SK-N-SH (cell line): ENCODE measurements around the gene RASL12. TPM values are rescaled to one million over a fixed set of nuclear protein-coding genes. Genes with fewer than 3 reads are reported as not detected.

Source experiments
- CTCF ChIA-PET: fragments of 300-600, 350-600 bp; formaldehyde crosslinking; extraction: SDS; loops from one replicate; lab custom pipeline; 2021; lab: Yijun Ruan, JAX
- POLR2A ChIA-PET: fragments of 350-600 bp; sonication (Branson Sonifier 250); formaldehyde crosslinking; extraction: SDS; loops from one replicate; lab custom pipeline; 2020; ENCODE audit warnings: antibody characterized with exemption, inconsistent platforms; lab: Yijun Ruan, JAX
- DNase-seq: peaks from one replicate; pipeline ENCODE4 v3.0.0; 2012
- H2AFZ ChIP-seq: fragments of 200-600 bp; sonication (generic); 2 replicates; pipeline ENCODE4 v1.8.1; 2016; ENCODE audit warnings: antibody characterized with exemption, mild to moderate bottlenecking, low read depth
- H3F3A ChIP-seq: fragments of 200-600 bp; sonication (generic); replicated peaks from 2 replicates; pipeline ENCODE3; 2016; ENCODE audit warnings: antibody characterized with exemption, mild to moderate bottlenecking; ENCODE audit not compliant: insufficient read depth
- H3K27ac ChIP-seq, 2 experiments: fragments of 200-500 bp in 1 of 2; fragments of 200-600 bp in 1 of 2; sonication (Bioruptor generic) in 1 of 2; sonication (generic), shearing (Covaris generic) in 1 of 2; 2 replicates each; pipeline versions ENCODE4 v1.5.1 to v1.6.1; 2014 to 2016; ENCODE audit warnings: low read depth in 2 of 2, inconsistent platforms in 1 of 2, low read length in 1 of 2, mild to moderate bottlenecking in 1 of 2, mixed read lengths in 1 of 2
- H3K27me3 ChIP-seq: fragments of 200-600 bp; sonication (generic), shearing (Covaris generic); 2 replicates; pipeline ENCODE4 v1.6.1; 2016; ENCODE audit warnings: mixed run types; ENCODE audit not compliant: insufficient read depth
- H3K36me3 ChIP-seq, 2 experiments: fragments of 200-500 bp in 1 of 2; fragments of 200-600 bp in 1 of 2; sonication (Bioruptor generic) in 1 of 2; sonication (generic) in 1 of 2; replicated peaks in 1 of 2; 2 replicates each; pipeline versions ENCODE3 to v1.5.1; 2014 to 2016; ENCODE audit warnings: low read length in 1 of 2, mild to moderate bottlenecking in 1 of 2; ENCODE audit not compliant: insufficient read depth in 2 of 2, control insufficient read depth in 1 of 2
- H3K4me1 ChIP-seq, 2 experiments: fragments of 200-500 bp in 1 of 2; fragments of 200-600 bp in 1 of 2; sonication (Bioruptor generic) in 1 of 2; sonication (generic), shearing (Covaris generic) in 1 of 2; 2 replicates each; pipeline versions ENCODE4 v1.5.1 to v1.6.1; 2014 to 2016; ENCODE audit warnings: low read depth in 1 of 2, low read length in 1 of 2, mixed run types in 1 of 2; ENCODE audit not compliant: insufficient read depth in 2 of 2, control insufficient read depth in 1 of 2
- H3K4me2 ChIP-seq: fragments of 200-600 bp; sonication (generic), shearing (Covaris generic); 2 replicates; pipeline ENCODE4 v1.6.1; 2017; ENCODE audit warnings: mixed run types
- H3K4me3 ChIP-seq, 2 experiments: fragments of 200-500 bp in 1 of 2; fragments of 200-600 bp in 1 of 2; sonication (Bioruptor generic) in 1 of 2; sonication (generic), shearing (Covaris generic) in 1 of 2; 2 replicates each; pipeline versions ENCODE4 v1.5.1 to v1.8.1; 2014 to 2016; ENCODE audit warnings: low read depth in 2 of 2, inconsistent platforms in 1 of 2, low read length in 1 of 2, mild to moderate bottlenecking in 1 of 2, mixed read lengths in 1 of 2, moderate library complexity in 1 of 2
- H3K79me2 ChIP-seq: fragments of 200-600 bp; sonication (generic); 2 replicates; pipeline ENCODE4 v1.8.1; 2017; ENCODE audit warnings: mild to moderate bottlenecking; ENCODE audit not compliant: insufficient read depth
- H3K9ac ChIP-seq: fragments of 200-600 bp; sonication (generic); 2 replicates; pipeline ENCODE4 v1.6.1; 2017; ENCODE audit warnings: mixed run types
- H3K9me2 ChIP-seq: fragments of 200-600 bp; sonication (generic); 2 replicates; pipeline ENCODE4 v1.6.1; 2017; ENCODE audit warnings: mixed run types
- H3K9me3 ChIP-seq: fragments of 200-600 bp; sonication (generic); 2 replicates; pipeline ENCODE4 v1.6.1; 2017; ENCODE audit warnings: mixed run types, mild to moderate bottlenecking, moderate library complexity
- H4K20me1 ChIP-seq: fragments of 200-600 bp; sonication (generic); 2 replicates; pipeline ENCODE4 v1.6.1; 2017; ENCODE audit warnings: mild to moderate bottlenecking, mixed run types; ENCODE audit not compliant: insufficient read depth
- CHD2 ChIP-seq: fragments of 150-350 bp; IDR thresholded peaks from 2 replicates; pipeline ENCODE4 v1.6.1; 2018; ENCODE audit warnings: low read length; ENCODE audit not compliant: partially characterized antibody
- ELF1 ChIP-seq: IDR thresholded peaks from 2 replicates; pipeline ENCODE4 v1.4.0; 2012
- EZH2phosphoT487 ChIP-seq: fragments of 200-600 bp; sonication (generic); IDR thresholded peaks from 2 replicates; pipeline ENCODE4 v1.6.1; 2017; ENCODE audit warnings: low read depth, mixed run types, mild to moderate bottlenecking, antibody characterized with exemption, moderate library complexity, borderline replicate concordance
- FOXJ3 ChIP-seq: sonication (generic); formaldehyde crosslinking; IDR thresholded peaks from 2 replicates; pipeline ENCODE4 v1.5.1; 2020; ENCODE audit warnings: mild to moderate bottlenecking, missing genetic modification reagents
- FOXM1 ChIP-seq: IDR thresholded peaks from 2 replicates; pipeline ENCODE4 v1.4.0; 2012; ENCODE audit warnings: low read depth, mild to moderate bottlenecking
- JUND ChIP-seq: IDR thresholded peaks from 2 replicates; pipeline ENCODE4 v1.4.0; 2012
- MEF2A ChIP-seq: IDR thresholded peaks from 2 replicates; pipeline ENCODE4 v1.4.0; 2012; ENCODE audit warnings: low read depth, borderline replicate concordance
- RCOR1 ChIP-seq: fragments of 150-350 bp; IDR thresholded peaks from 2 replicates; pipeline ENCODE4 v1.6.1; 2017; ENCODE audit warnings: antibody characterized with exemption, low read length
- RFX5 ChIP-seq: IDR thresholded peaks from 2 replicates; pipeline ENCODE4 v1.6.1; 2012; ENCODE audit warnings: mild to moderate bottlenecking, improper control_type of control experiment, low read length
- RXRA ChIP-seq: IDR thresholded peaks from 2 replicates; pipeline ENCODE4 v1.4.0; 2012; ENCODE audit warnings: low read depth, mild to moderate bottlenecking, borderline replicate concordance
- SIN3A ChIP-seq: IDR thresholded peaks from 2 replicates; pipeline ENCODE4 v1.6.1; 2012; ENCODE audit warnings: low read depth, mild to moderate bottlenecking, low read length, moderate library complexity, borderline replicate concordance
- SMC3 ChIP-seq: IDR thresholded peaks from 2 replicates; pipeline ENCODE4 v1.6.1; 2012; ENCODE audit warnings: low read depth, low read length, improper control_type of control experiment
- TAF1 ChIP-seq: IDR thresholded peaks from 2 replicates; pipeline ENCODE4 v1.6.1; 2012; ENCODE audit warnings: low read depth, mild to moderate bottlenecking, low read length, moderate library complexity, borderline replicate concordance
- TCF12 ChIP-seq: IDR thresholded peaks from 2 replicates; pipeline ENCODE4 v1.4.0; 2012
- TEAD4 ChIP-seq: IDR thresholded peaks from 2 replicates; pipeline ENCODE4 v1.4.0; 2012; ENCODE audit warnings: mild to moderate bottlenecking, borderline replicate concordance; ENCODE audit not compliant: insufficient read depth
- WGBS: methylation state at CpG from one replicate; pipeline ENCODE4 v1.1.6; 2017; ENCODE audit warnings: low lambda C conversion rate; 5-methylcytosine and 5-hydroxymethylcytosine counted together
- polyA plus RNA-seq, 3 experiments: library from polyadenylated mRNA; depleted of rRNA; stranded (reverse); fragments of >200 nt; gene quantifications; 2 replicates each; pipeline ENCODE4 v1.2.3, GENCODE V29; 2012
- TF ChIP-seq, protein P1 (sequence below): fragments of 150-350 bp; IDR thresholded peaks from 2 replicates; pipeline ENCODE4 v1.6.1; 2016; ENCODE audit warnings: mild to moderate bottlenecking, low read depth, low read length
- TF ChIP-seq, protein P2 (sequence below): fragments of 200-600 bp; sonication (generic); IDR thresholded peaks from 2 replicates; pipeline ENCODE4 v1.6.1; 2017; ENCODE audit warnings: antibody characterized with exemption, mild to moderate bottlenecking, moderate library complexity
- TF ChIP-seq, protein P3 (sequence below): IDR thresholded peaks from 2 replicates; pipeline ENCODE4 v1.4.0; 2012; ENCODE audit warnings: low read depth, borderline replicate concordance
- TF ChIP-seq, protein P4 (sequence below): IDR thresholded peaks from 2 replicates; pipeline ENCODE4 v1.4.0; 2012; ENCODE audit warnings: low read depth

Gene RASL12
- polyA plus RNA-seq, 1 of the 3 experiments (the other 2 are of a cell fraction): not detected

DNA sequence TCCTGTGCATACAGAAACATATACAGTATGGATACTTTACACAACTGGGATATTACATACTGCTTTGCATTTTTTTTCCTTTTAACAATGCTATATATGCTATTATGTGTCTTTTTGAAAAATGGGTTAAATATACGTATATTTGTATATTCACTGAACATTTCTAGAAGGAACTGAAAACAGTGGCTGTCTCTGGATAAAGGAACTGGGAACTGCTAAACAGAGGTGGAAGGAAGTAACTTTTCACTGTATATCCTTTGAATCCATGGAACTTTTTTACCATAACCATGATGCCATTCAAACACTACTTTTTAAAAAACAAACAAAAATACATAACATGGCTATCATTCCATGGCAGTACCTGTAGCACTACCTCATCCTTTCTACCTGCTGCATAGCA is 40.2 kb downstream of the RASL12 start (continued):
- TF ChIP-seq, protein P1, sequence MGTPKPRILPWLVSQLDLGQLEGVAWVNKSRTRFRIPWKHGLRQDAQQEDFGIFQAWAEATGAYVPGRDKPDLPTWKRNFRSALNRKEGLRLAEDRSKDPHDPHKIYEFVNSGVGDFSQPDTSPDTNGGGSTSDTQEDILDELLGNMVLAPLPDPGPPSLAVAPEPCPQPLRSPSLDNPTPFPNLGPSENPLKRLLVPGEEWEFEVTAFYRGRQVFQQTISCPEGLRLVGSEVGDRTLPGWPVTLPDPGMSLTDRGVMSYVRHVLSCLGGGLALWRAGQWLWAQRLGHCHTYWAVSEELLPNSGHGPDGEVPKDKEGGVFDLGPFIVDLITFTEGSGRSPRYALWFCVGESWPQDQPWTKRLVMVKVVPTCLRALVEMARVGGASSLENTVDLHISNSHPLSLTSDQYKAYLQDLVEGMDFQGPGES: no peak

DNA sequence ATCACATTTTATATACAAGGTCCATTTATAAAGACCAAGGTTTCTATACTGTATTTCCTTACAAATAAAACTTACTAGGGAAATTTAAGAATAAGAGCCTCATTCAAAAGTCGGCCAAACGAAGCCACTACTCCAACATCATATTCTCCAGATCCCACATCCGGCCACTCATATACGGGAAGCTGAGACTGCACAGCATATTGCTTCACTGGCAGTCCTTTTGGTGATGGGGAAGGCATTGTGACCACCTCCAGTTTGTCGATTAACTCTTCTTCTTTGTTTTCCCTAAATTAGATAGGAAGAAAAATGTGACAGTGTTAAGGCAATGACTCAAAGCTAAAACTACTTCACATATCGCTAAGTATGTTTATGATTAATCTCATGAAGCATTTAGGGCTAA is 41.0 kb downstream of the RASL12 start:
- H3K4me3 ChIP-seq: no peak overlapping the region
- TF ChIP-seq CHD2 (no peak), FOXJ3 (no peak), TCF12 (no peak), FOXM1 (no peak), MEF2A (no peak)
- TF ChIP-seq, all 33 proteins: peak for 0
- Histone ChIP-seq H3F3A (no peaks in the 10 kb centered on the region), H3K4me2 (no peak overlapping the region), H3K27ac (no peak overlapping the region), H3K79me2 (peaks cover 25% of the 10 kb centered on the region), H3K4me1 (peaks cover 0 to 6% of the 10 kb centered on the region in 2 experiments; a peak in 2 of 4 replicates), H3K9me2 (no peaks in the 10 kb centered on the region), H3K9me3 (no peaks in the 10 kb centered on the region), H4K20me1 (no peaks in the 10 kb centered on the region), H3K9ac (no peak overlapping the region), H3K27me3 (no peaks in the 10 kb centered on the region), H3K36me3 (peaks cover 30 to 32% of the 10 kb centered on the region in 2 experiments), H2AFZ (no peak overlapping the region)
- WGBS: 92% methylated on average over 6 of the region's 6 CpGs
- POLR2A ChIA-PET: no interaction called here
- no peak for DNase-seq
- CTCF ChIA-PET: interaction anchor here (0.8 kb wide), 1 partner anchor 8 kb away, joined by 3 read pairs; no protein-coding TSS in a partner anchor

DNA sequence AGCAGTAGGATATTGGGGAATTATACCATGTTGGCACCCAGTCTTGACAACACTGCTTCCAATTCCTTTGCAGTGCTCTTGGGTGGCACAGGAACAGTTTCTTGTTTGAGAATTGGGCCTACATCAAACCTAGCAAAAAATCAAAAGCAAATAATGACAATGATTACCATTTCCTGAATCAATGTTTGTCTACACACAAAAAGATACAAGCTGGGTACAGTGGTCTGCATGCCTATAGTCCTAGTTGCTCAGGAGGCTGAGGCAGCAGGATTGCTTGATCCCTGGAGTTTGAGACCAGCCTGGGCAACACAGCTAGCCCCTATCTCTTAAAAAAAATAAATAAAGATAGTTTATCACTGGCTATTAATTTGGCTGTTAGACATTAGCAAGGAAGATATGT is 46.3 kb downstream of the RASL12 start:
- no peaks in the 10 kb centered on the region for H3K4me1 ChIP-seq
- POLR2A ChIA-PET: no interaction called here
- no peaks in the 10 kb centered on the region for H3K9me3 ChIP-seq

More for the DNA sequence above, 46.3 kb downstream of the RASL12 start:
- CTCF ChIA-PET: interaction anchor here (1.4 to 1.8 kb wide), 2 partner anchors 16 to 80 kb away, joined by 3 to 4 read pairs; no protein-coding TSS in a partner anchor
- H3K36me3 ChIP-seq: peaks cover 54 to 76% of the 10 kb centered on the region in 2 experiments
- no peaks in the 10 kb centered on the region for H4K20me1 ChIP-seq
- H3K79me2 ChIP-seq: no peaks in the 10 kb centered on the region
- H2AFZ ChIP-seq: no peak overlapping the region
- DNase-seq: no peak
- H3K9ac ChIP-seq: no peak overlapping the region
- H3K27ac ChIP-seq: no peak overlapping the region
- no peak overlapping the region for H3K4me2 ChIP-seq
- TF ChIP-seq RFX5: no peak
- no peak for TF ChIP-seq SIN3A
- TF ChIP-seq TAF1: no peak
- TF ChIP-seq EZH2phosphoT487: no peak
- TF ChIP-seq RXRA: no peak
- TF ChIP-seq ELF1: no peak
- TF ChIP-seq TEAD4: no peak
- TF ChIP-seq, protein P2, sequence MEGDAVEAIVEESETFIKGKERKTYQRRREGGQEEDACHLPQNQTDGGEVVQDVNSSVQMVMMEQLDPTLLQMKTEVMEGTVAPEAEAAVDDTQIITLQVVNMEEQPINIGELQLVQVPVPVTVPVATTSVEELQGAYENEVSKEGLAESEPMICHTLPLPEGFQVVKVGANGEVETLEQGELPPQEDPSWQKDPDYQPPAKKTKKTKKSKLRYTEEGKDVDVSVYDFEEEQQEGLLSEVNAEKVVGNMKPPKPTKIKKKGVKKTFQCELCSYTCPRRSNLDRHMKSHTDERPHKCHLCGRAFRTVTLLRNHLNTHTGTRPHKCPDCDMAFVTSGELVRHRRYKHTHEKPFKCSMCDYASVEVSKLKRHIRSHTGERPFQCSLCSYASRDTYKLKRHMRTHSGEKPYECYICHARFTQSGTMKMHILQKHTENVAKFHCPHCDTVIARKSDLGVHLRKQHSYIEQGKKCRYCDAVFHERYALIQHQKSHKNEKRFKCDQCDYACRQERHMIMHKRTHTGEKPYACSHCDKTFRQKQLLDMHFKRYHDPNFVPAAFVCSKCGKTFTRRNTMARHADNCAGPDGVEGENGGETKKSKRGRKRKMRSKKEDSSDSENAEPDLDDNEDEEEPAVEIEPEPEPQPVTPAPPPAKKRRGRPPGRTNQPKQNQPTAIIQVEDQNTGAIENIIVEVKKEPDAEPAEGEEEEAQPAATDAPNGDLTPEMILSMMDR: no peak
- TF ChIP-seq MEF2A: no peak
- no peak for TF ChIP-seq SMC3
- no peak for TF ChIP-seq JUND
- TF ChIP-seq, protein P3, sequence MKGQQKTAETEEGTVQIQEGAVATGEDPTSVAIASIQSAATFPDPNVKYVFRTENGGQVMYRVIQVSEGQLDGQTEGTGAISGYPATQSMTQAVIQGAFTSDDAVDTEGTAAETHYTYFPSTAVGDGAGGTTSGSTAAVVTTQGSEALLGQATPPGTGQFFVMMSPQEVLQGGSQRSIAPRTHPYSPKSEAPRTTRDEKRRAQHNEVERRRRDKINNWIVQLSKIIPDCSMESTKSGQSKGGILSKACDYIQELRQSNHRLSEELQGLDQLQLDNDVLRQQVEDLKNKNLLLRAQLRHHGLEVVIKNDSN: no peak
- no peak for TF ChIP-seq FOXM1
- TF ChIP-seq, protein P4, sequence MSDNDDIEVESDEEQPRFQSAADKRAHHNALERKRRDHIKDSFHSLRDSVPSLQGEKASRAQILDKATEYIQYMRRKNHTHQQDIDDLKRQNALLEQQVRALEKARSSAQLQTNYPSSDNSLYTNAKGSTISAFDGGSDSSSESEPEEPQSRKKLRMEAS: no peak
- TF ChIP-seq RCOR1: no peak
- H3K27me3 ChIP-seq: no peaks in the 10 kb centered on the region
- peaks cover 9% of the 10 kb centered on the region for H3F3A ChIP-seq
- no peaks in the 10 kb centered on the region for H3K9me2 ChIP-seq
- no peak overlapping the region for H3K4me3 ChIP-seq
